ENCODE results near the gene C4BPB. TPM values are rescaled to one million over a fixed set of nuclear protein-coding genes. Genes with fewer than 3 reads are reported as not detected.

Gene C4BPB
- total RNA-seq, 1 donor from 2014 or later: not detected

- H3K9me3 Mint-ChIP-seq (ENCODE audit: low read depth): peaks cover 4% of the 10 kb centered on the region
- peaks cover 30% of the 10 kb centered on the region for H3K4me1 Mint-ChIP-seq (ENCODE audit: low read depth)
- TF ChIP-seq, protein P1, sequence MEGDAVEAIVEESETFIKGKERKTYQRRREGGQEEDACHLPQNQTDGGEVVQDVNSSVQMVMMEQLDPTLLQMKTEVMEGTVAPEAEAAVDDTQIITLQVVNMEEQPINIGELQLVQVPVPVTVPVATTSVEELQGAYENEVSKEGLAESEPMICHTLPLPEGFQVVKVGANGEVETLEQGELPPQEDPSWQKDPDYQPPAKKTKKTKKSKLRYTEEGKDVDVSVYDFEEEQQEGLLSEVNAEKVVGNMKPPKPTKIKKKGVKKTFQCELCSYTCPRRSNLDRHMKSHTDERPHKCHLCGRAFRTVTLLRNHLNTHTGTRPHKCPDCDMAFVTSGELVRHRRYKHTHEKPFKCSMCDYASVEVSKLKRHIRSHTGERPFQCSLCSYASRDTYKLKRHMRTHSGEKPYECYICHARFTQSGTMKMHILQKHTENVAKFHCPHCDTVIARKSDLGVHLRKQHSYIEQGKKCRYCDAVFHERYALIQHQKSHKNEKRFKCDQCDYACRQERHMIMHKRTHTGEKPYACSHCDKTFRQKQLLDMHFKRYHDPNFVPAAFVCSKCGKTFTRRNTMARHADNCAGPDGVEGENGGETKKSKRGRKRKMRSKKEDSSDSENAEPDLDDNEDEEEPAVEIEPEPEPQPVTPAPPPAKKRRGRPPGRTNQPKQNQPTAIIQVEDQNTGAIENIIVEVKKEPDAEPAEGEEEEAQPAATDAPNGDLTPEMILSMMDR (IDR thresholded peaks at IDR 0.05; ENCODE audit: unreplicated experiment): no peak
- no peak overlapping the region for H3K27ac Mint-ChIP-seq
- H3K27me3 Mint-ChIP-seq: no peaks in the 10 kb centered on the region
- peaks cover 11% of the 10 kb centered on the region for H3K36me3 Mint-ChIP-seq (ENCODE audit: insufficient read depth)
- no peak for DNase-seq (ENCODE audit: low spot score, unreplicated experiment)
- H3K4me3 Mint-ChIP-seq (ENCODE audit: low read depth): no peak overlapping the region
These were observed 41.2 kb upstream of the C4BPB start for GRCh38 chr1:207047505-207047904.

- no peaks in the 10 kb centered on the region for H3K27me3 Mint-ChIP-seq
- H3K4me3 Mint-ChIP-seq (ENCODE audit: low read depth): no peak overlapping the region
- TF ChIP-seq, protein P1 (IDR thresholded peaks at IDR 0.05; ENCODE audit: unreplicated experiment): no peak
- H3K36me3 Mint-ChIP-seq (ENCODE audit: insufficient read depth): peaks cover 10% of the 10 kb centered on the region
- no peaks in the 10 kb centered on the region for H3K9me3 Mint-ChIP-seq (ENCODE audit: low read depth)
- peaks cover 32% of the 10 kb centered on the region for H3K4me1 Mint-ChIP-seq (ENCODE audit: low read depth)
- DNase-seq (ENCODE audit: low spot score, unreplicated experiment): no peak
- H3K27ac Mint-ChIP-seq: no peak overlapping the region
These were observed 40.6 kb upstream of the C4BPB start for GRCh38 chr1:207048041-207048440.

- Mint-ChIP-seq H3K27me3 (no peaks in the 10 kb centered on the region), H3K4me1 (ENCODE audit: low read depth) (peaks cover 32% of the 10 kb centered on the region), H3K36me3 (ENCODE audit: insufficient read depth) (peaks cover 9% of the 10 kb centered on the region), H3K9me3 (ENCODE audit: low read depth) (no peaks in the 10 kb centered on the region), H3K27ac (no peak overlapping the region), H3K4me3 (ENCODE audit: low read depth) (peak overlapping the region; percentile 97)
- DNase-seq (ENCODE audit: low spot score, unreplicated experiment): no peak
- TF ChIP-seq, protein P1 (IDR thresholded peaks at IDR 0.05; ENCODE audit: unreplicated experiment): no peak
These were observed 39.6 kb upstream of the C4BPB start for GRCh38 chr1:207049054-207049453.

GRCh38 chr1:207049514-207049913 lies 39.1 kb upstream of the C4BPB start:
- Mint-ChIP-seq H3K36me3 (ENCODE audit: insufficient read depth) (peaks cover 9% of the 10 kb centered on the region), H3K4me3 (ENCODE audit: low read depth) (peak overlapping the region; percentile 97), H3K27me3 (peaks cover under 1% of the 10 kb centered on the region), H3K27ac (peak overlapping the region; percentile 98), H3K9me3 (ENCODE audit: low read depth) (no peaks in the 10 kb centered on the region), H3K4me1 (ENCODE audit: low read depth) (peaks cover 32% of the 10 kb centered on the region)
- DNase-seq (ENCODE audit: low spot score, unreplicated experiment): no peak
- TF ChIP-seq, protein P1 (IDR thresholded peaks at IDR 0.05; ENCODE audit: unreplicated experiment): no peak

DNA sequence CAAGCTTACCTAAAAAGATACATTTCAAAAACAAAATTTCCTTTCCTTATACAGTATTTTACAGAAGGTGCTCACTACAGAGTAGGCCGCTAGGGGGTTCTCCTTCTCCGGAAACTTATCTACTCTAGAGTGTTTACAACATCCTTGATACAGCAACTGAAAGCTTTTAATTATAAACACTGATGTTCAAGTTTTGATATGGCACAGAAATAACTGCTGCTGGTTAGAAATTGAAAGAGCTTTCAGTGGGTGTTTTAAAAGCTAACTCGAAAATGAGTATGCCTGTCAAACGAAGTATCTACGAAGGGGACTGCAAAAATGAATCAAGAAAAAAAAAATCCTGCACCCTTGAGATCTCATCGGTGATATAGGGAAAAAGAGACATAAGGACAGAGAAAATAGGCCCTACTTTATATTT lies 38.7 kb upstream of the C4BPB start:
- Mint-ChIP-seq H3K36me3 (ENCODE audit: insufficient read depth) (peaks cover 7% of the 10 kb centered on the region), H3K27ac (peak overlapping the region; percentile 98), H3K4me3 (ENCODE audit: low read depth) (peak overlapping the region; percentile 97), H3K9me3 (ENCODE audit: low read depth) (no peaks in the 10 kb centered on the region), H3K27me3 (peaks cover 6% of the 10 kb centered on the region), H3K4me1 (ENCODE audit: low read depth) (peaks cover 32% of the 10 kb centered on the region)
- TF ChIP-seq, protein P1 (IDR thresholded peaks at IDR 0.05; ENCODE audit: unreplicated experiment): peak; percentile 84
- no peak for DNase-seq (ENCODE audit: low spot score, unreplicated experiment)
